Measurements from ENCODE around the gene GLS. TPM values are rescaled to one million over a fixed set of nuclear protein-coding genes. Genes with fewer than 3 reads are reported as not detected.
A peak's percentile ranks its signal among the peaks of the same experiment; 100 is the strongest.

Gene GLS
- total RNA-seq, 1 donor from 2014 or later, result 180 TPM

- no peaks in the 10 kb centered on the region for H3K27me3 ChIP-seq (ENCODE audit: low read depth)
- no peaks in the 10 kb centered on the region for H3K4me1 ChIP-seq
- no peak for DNase-seq
- no peak for ATAC-seq
- no peak for TF ChIP-seq CTCF (IDR thresholded peaks at IDR 0.05)
- H3K27ac ChIP-seq, result no peak overlapping the region
- no peak overlapping the region for H3K4me3 ChIP-seq
- H3K36me3 ChIP-seq, result peaks cover 89% of the 10 kb centered on the region
- intact Hi-C loops (cut with DNase I), result no loop called here
- no peaks in the 10 kb centered on the region for H3K9me3 ChIP-seq
Measured at GRCh38 chr2:190903693-190904450, 23.3 kb downstream of the GLS start.

GRCh38 chr2:190904640-190905261 is 24.1 kb downstream of the GLS start:
- no peak overlapping the region for H3K27ac ChIP-seq

GRCh38 chr2:190908532-190908931 is 27.9 kb downstream of the GLS start:
- H3K4me1 ChIP-seq, result no peaks in the 10 kb centered on the region
- no peak overlapping the region for H3K4me3 ChIP-seq
- H3K27me3 ChIP-seq (ENCODE audit: low read depth), result no peaks in the 10 kb centered on the region
- DNase-seq (no peak), ATAC-seq (no peak)
- no peak overlapping the region for H3K27ac ChIP-seq
- TF ChIP-seq CTCF (IDR thresholded peaks at IDR 0.05), result no peak
- H3K9me3 ChIP-seq, result no peaks in the 10 kb centered on the region
- H3K36me3 ChIP-seq, result peaks cover 59% of the 10 kb centered on the region
- intact Hi-C loops (cut with DNase I), result no loop called here

More at GRCh38 chr2:190904640-190905261, 24.1 kb downstream of the GLS start:
- Histone ChIP-seq H3K4me3 (no peak overlapping the region), H3K9me3 (no peaks in the 10 kb centered on the region), H3K36me3 (peaks cover 84% of the 10 kb centered on the region), H3K27me3 (ENCODE audit: low read depth) (no peaks in the 10 kb centered on the region), H3K4me1 (no peaks in the 10 kb centered on the region)
- TF ChIP-seq CTCF (IDR thresholded peaks at IDR 0.05), result no peak
- DNase-seq (no peak), ATAC-seq (no peak)
- intact Hi-C loops (cut with DNase I), result no loop called here

- Histone ChIP-seq H3K9me3 (no peaks in the 10 kb centered on the region), H3K4me1 (no peaks in the 10 kb centered on the region), H3K27me3 (ENCODE audit: low read depth) (no peaks in the 10 kb centered on the region), H3K4me3 (no peak overlapping the region), H3K36me3 (peaks cover 55% of the 10 kb centered on the region), H3K27ac (no peak overlapping the region)
- DNase-seq (no peak), ATAC-seq (no peak)
- intact Hi-C loops (cut with DNase I), result no loop called here
- no peak for TF ChIP-seq CTCF (IDR thresholded peaks at IDR 0.05)
Measured at GRCh38 chr2:190909680-190910079, 29.1 kb downstream of the GLS start.

GRCh38 chr2:190910341-190911136 is 29.9 kb downstream of the GLS start:
- Histone ChIP-seq H3K27me3 (ENCODE audit: low read depth) (no peaks in the 10 kb centered on the region), H3K27ac (no peak overlapping the region), H3K36me3 (peaks cover 46% of the 10 kb centered on the region), H3K4me1 (no peaks in the 10 kb centered on the region), H3K4me3 (no peak overlapping the region), H3K9me3 (no peaks in the 10 kb centered on the region)
- TF ChIP-seq CTCF (IDR thresholded peaks at IDR 0.05), result no peak
- ATAC-seq (peak in 1 of 2 donors; percentile 58), DNase-seq (no peak)
- intact Hi-C loops (cut with DNase I), result no loop called here
